HTERT RPE-1 (cell line): ENCODE measurements around the gene OR5H14.
"Not testable (repeated sequence)": the region's sequence is repeated elsewhere in the genome, so short reads cannot be mapped to it uniquely, and the experiment has no call there.

Source experiments
- in situ Hi-C: fragments of 300-500 bp; cut with MboI; formaldehyde crosslinking; loops from 4 replicates; pipeline ENCODE4 v1.14.3; 2020; ENCODE audit warnings: low sequenced_read_pairs

Gene OR5H14

GRCh38 chr3:98147179-98147578, at the start of gene OR5H14:
Gene OR5H14 (plus strand): TSS chr3:98147479. CDS start chr3:98149386, 1,907 bp downstream.
- in situ Hi-C loops = no loop called here

DNA sequence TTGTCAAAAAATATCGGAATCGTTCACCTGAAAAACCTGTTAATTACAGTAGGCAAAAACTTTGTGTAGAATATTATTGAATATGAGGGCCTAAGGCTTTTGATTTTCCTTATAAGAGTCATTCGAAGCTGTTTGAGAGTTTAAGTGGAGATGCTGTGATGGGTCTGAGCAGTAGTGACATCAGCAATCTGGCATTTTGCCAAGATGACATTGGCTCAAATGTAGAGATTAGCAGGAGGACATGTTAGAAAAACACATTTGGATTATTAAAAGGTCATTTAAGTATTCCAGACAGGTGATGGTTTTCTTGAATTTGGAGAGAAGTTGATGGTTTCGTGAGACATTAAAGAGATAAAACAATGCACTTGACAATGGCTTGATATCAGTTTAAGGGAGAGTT, 47.4 kb upstream of the OR5H14 start:
- in situ Hi-C loops = no loop called here

GRCh38 chr3:98108162-98108561, 39.1 kb upstream of the OR5H14 start:
- in situ Hi-C loops = no loop called here

DNA sequence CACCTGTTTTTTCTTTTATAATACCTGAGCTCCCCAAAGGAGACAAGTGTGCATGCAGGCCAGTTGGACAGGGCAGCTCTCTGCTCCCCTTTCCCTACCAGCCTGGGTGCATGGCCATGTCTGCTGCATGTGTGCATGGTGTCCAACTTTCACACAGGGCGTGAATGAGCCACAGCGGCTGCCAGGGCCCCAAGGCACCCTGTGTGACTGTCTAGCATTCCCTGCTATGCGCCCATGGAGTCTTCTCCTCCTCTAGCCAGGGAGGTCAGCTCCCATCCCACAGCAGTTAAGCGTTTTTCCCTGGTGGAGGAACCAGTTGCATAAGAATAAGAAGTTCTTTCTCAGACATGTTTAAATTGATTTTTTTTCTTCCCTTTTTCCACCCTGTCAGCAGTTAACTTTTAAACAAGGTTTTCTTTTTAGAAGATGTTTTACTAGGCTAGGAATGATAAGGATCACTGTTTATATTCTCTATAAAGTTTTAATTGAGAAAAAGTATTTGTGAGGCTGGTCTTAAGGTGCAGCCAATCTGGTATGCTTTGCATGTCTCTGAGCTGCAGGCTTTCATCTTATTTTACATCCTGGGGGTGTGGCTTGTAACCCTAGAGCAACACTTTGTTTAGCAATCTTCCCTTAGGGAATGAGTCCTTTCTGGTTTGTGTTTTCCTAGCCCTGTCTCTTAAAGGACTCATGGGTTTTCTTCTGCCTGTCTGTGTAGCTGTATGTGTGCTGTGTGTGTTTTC, 37.3 kb upstream of the OR5H14 start:
- in situ Hi-C loops = no loop called here

DNA sequence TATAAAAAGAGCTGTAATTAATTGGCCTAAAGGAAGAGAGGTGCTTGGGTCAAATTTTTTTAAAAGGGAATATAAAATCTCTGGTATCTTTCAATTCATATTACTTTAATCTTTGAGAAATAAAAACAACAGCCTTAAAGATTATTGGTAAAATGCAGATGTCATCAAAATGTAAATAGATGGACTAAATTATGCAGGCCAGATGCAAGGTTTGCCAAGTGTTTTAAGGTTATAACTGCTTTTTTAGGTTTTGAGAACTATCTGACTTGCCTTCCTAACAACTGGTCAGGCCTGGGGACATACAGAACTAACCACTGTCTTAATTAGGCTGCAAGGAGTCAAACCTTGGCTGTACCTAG, 36.8 kb upstream of the OR5H14 start:
- in situ Hi-C loops = no loop called here

DNA sequence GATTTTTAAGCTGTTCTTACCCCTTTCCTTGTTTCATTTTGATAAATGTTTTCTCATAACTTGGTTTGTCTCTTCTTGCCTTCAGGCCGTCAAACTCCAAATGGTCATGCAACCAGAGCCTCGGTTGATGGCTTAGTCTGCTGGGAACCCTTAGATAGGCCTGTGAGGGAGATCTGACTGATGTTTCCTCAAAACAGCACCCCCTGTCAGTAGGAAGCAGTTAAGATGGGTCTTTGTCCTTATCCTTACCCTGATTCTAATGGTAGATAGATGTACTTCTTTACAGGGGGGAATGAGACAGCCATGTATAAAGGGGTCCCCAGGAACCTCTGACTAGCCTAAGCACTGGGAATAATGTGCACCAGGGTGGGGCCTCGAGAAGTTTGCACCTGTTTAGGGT, 33.0 kb upstream of the OR5H14 start:
- in situ Hi-C loops = no loop called here

DNA sequence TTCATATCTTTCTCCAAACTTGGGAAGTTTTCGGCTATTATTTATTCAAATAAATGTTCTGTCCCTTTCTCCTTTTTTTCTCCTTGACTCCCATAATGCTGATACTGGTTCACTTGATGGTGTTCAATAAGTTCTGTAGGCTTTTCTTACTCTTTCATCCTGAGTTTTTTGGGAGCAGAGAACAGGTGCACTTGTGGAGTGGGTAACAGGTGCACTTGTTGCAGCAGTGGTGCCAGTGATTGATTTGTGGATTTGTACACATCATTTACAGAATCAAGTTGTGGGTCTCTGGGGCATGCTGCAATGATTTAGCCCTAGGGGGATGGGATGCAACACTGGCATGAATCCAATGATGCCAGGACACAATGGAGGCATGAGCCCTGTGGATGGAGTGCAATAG, 31.6 kb upstream of the OR5H14 start:
- in situ Hi-C loops = no loop called here

- in situ Hi-C loops = no loop called here
These were observed 16.9 kb upstream of the OR5H14 start, which contains the start of gene OR5H1 for GRCh38 chr3:98130421-98130820. Gene OR5H1 (plus strand): TSS chr3:98130721. CDS start chr3:98132698, 1,977 bp downstream.

DNA sequence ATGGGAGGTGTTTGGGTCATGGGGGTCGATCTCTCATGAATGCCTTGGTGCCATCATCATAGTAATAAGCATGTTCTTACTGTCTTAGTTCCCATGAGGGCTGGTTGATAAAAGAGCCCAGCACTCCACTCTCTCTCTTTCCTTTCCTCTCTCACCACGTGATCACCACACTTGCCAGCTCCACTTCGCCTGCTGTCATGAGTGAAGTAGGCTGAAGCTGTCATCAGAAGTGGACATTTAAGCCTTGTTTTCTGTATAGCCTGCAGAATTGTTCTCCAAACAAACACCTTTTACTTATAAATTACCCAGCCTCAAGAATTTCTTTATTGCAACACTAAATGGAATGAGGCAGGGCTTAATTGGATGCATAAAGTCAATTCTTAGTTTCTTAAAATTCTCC, 10.6 kb upstream of the OR5H14 start:
- in situ Hi-C loops = no loop called here

- in situ Hi-C loops = not testable (repeated sequence)
These were observed 9.3 kb upstream of the OR5H14 start for GRCh38 chr3:98137826-98138557.

- in situ Hi-C loops = no loop called here
These were observed 6.7 kb upstream of the OR5H14 start for GRCh38 chr3:98140531-98140930.

DNA sequence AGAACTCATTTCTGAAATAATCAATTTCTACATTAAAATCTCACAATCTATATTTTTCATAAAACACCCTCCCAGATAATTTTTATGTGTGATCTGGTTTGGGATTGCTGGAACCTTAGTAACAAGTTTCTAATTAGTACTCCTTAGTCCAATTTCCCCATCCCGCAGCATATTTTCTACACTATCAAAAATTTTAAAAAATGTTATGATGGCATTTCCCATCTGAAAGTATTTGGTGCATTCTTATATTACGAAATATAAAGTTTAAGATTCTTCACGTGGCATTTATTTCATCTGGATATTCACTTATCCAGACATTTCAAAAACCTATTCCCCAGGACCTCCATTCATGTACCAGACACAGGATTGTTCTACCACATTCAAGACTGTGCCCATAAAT, 1.5 kb downstream of the OR5H14 start:
- in situ Hi-C loops = no loop called here

DNA sequence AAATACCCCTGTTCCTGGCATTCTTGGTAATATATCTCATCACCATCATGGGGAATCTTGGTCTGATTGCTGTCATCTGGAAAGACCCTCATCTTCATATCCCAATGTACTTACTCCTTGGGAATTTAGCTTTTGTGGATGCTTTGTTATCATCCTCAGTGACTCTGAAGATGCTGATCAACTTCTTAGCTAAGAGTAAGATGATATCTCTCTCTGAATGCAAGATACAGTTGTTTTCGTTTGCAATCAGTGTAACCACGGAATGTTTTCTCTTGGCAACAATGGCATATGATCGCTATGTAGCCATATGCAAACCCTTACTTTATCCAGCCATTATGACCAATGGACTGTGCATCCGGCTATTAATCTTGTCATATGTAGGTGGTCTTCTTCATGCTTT, 2.2 kb downstream of the OR5H14 start:
- in situ Hi-C loops = not testable (repeated sequence)

- in situ Hi-C loops = no loop called here
These were observed 4.0 kb downstream of the OR5H14 start for GRCh38 chr3:98151241-98151640.

DNA sequence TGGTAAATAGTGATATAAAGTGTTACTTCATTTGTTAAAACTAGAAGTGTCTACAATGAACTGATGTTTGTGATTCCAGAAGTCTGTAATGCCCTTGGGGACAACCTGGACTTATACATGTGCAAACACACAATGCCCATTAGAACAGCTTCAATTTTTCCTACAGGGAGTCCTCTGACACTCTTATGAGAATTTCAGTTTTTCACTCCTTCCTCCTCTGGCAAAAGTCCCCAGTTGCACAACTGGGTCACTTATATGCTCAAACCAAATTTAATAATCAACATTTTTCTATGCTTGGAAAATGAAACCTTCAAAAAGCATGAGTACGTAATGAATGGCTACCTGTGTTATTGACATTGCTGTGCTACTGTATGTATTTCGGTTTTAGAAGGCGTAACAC, 19.1 kb downstream of the OR5H14 start, which contains the start of gene OR5H15:
Gene OR5H15, plus strand, starts transcription at position 301 of the 400 bp plus-strand sequence. CDS start 2,004 bp downstream, outside the sequence.
- in situ Hi-C loops = no loop called here

- in situ Hi-C loops = no loop called here
These were observed 23.8 kb downstream of the OR5H14 start for GRCh38 chr3:98171071-98171470.

DNA sequence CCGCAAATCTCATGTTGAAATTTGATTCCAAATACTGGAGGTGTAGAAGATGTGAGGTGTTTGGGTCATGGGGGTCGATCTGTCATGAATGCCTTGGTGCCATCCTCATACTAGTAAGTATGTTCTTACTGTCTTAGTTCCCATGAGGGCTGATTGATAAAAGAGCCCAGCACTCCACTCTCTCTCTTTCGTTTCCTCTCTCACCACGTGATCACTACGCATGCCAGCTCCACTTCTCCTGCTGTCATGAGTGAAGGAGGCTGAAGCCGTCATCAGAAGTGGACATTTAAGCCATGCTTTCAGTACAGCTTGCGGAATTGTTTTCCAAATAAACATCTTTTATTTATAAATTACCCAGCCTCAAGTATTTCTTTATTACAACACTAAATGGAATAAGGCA, 25.3 kb downstream of the OR5H14 start:
- in situ Hi-C loops = no loop called here

DNA sequence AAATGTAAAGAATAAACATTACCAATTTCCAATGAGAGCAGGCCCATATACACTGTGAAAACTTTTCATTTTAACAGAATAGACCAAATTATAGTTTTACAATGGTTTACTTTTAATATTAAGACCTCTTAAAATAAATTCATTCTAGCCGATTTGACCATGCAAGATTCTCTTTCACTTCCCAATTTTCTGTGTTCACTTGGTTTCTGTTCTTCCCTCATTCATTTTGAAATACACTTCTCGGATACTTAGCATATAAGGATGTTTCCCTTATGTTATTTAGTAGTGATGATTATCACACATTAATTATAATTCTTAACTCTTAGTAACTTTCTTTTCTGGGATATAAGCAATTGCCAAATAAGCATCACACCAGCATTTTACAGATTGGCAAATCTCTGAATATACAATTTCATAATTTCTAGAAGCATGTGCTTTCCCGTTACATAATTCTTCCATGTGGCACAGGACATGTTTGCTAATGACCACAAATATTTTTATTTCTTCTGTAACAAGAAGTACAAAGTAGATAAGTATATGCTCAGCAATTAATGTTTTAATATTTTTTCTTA, 33.1 kb downstream of the OR5H14 start:
- in situ Hi-C loops = no loop called here

DNA sequence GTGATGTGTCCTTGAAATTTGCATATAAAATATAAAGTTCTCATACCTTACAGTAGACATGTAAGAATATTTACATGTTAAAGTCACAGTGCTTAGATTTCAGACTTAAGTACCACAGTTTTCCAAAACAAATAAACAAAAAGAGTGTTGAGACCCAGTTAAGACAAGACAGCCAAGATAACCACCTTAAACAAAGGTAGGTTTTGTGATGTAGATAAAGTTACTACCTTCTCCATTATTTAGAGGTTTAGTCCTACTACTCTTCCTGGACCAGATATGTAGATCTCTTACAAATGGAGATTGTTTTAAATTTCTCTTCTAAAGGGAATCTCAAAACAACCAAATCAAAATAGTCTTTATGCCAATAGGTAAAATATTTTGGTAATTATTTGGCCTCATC, 34.9 kb downstream of the OR5H14 start:
- in situ Hi-C loops = no loop called here

DNA sequence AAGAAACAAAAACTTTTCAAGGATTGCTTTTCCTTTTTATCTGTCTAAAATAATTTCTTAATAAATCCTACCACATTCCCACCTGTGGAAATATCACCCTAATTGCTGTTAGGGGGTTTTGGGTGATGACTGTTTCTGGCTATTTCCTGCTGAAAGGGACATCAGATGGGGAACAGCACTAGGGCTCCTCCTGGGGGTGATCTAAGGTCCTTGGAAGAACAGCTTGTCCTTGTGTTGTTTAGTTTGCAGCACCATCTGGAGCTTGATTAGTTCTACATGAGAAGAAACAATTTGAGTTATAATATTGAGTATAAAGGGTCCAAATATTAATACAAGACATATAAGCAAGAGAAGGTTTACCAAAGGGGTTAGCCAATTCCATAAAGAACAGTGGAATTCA, 37.9 kb downstream of the OR5H14 start:
- in situ Hi-C loops = no loop called here

DNA sequence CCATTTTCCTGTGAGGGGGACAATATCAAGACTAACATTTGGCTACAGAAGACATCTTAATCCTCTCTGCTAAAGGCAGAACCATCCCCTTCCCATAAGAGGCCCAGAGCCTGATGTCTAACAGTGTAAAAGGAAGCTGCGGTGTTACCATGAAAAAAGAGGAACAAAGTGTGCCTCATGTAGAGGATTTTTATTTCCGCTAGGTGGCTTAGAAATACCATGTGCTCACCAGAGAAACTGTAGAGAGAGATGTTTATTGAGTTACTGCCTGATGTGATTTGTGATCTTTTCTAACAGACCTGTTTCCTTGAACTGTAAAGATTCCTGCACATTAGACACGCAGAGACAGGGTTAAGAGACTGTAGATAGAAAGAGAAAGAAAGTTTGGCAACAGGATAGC, 41.3 kb downstream of the OR5H14 start:
- in situ Hi-C loops = no loop called here

- in situ Hi-C loops = not testable (repeated sequence)
These were observed 43.6 kb downstream of the OR5H14 start for GRCh38 chr3:98190911-98191310.
